HG02852 (cell line): Measurements from ENCODE around the gene NKX6-2.
"Not testable (repeated sequence)": the region's sequence is repeated elsewhere in the genome, so short reads cannot be mapped to it uniquely, and the experiment has no call there.

Source experiments
- ATAC-seq: cut with Tn5 transposase; IDR thresholded peaks from one replicate; pipeline ENCODE4 v1.9.1; 2021; ENCODE audit warnings: mild to moderate bottlenecking, moderate library complexity; ENCODE audit not compliant: unreplicated experiment

The NKX6-2 gene

DNA sequence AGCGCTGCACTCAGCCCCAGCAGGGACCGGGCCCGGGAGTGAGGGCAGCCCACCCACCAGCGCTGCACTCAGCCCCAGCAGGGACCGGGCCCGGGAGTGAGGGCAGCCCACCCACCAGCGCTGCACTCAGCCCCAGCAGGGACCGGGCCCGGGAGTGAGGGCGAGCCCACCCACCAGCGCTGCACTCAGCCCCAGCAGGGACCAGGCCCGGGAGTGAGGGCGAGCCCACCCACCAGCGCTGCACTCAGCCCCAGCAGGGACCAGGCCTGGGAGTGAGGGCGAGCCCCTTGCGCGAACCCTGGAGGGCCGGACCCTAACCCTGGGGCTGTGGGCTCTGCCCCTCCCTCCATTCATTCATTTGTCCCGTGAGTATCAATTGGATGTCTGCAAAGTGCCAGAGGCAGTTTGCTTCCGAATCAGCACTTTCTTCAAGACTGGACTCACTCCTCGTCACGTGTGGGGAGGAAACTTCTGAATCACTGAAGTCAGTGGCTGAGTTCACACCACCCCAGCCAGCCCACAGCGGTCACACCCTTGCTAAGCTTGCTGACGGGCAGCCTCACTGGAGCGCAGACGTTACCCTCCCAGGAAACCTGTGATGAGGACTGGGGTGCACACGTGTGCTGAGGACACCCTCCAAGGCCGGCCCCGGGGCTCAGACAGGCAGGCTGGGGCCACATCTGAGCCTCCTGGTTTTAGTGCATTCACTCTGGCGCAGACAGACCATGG is 42.6 kb downstream of the NKX6-2 start:
- ATAC-seq = not testable (repeated sequence)

DNA sequence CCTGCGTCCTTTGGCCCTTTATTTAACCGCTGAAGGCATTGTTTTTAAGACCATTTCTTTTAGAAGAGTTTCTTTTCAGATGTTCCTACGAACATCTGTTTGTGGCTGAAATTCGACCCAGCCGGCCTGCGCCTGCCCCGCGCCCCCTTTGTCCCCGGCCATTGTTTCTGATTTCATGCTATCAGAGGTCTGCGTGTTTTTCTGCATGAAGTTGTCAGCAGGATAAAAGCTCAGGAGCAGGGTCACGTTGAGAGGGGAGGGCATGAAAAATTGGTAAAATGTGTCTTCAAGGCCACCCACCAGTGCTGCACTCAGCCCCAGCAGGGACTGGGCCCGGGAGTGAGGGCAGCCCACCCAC is 43.1 kb downstream of the NKX6-2 start:
- no peak for ATAC-seq

GRCh38 chr10:132742167-132742836 is 43.6 kb downstream of the NKX6-2 start:
- ATAC-seq = no peak

DNA sequence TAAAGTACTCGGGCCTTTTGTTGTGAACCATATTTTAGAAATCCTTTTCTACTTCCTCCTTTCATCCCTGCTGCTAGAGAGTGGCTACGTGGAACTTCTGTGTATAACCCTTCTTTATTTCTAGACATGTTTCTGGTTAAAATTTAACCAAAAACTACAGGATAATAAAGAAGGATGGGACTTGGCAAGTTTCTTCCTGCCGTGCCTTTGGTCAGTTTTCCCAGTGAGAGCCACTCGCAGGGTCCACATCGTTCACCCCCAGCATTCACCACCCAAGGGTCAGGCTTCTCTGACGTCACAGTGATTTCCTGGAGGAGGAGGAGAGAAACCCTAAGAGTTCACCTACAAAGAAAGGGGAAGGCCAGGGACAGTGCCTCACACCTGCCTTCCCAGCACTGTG is 45.4 kb downstream of the NKX6-2 start:
- ATAC-seq = no peak

DNA sequence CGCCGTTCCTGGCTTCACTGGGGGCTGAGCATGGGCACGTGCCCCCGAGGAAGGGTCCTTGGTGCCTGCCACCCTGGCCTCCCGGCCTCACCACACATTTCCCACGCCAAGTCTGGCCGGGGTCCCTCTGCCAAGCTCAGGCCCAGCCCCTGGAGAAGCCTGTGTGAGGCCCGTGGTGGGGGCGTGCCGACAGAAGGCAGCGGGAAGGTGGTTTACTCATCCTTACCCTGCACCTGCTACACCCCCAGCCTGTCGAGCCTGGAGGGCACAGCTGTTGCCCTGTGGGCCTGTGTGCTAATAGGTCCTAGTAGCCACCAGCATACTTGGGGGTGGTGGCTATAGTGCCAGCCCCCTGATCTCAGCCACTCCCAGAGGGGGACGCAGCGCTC is 46.7 kb downstream of the NKX6-2 start:
- no peak for ATAC-seq

DNA sequence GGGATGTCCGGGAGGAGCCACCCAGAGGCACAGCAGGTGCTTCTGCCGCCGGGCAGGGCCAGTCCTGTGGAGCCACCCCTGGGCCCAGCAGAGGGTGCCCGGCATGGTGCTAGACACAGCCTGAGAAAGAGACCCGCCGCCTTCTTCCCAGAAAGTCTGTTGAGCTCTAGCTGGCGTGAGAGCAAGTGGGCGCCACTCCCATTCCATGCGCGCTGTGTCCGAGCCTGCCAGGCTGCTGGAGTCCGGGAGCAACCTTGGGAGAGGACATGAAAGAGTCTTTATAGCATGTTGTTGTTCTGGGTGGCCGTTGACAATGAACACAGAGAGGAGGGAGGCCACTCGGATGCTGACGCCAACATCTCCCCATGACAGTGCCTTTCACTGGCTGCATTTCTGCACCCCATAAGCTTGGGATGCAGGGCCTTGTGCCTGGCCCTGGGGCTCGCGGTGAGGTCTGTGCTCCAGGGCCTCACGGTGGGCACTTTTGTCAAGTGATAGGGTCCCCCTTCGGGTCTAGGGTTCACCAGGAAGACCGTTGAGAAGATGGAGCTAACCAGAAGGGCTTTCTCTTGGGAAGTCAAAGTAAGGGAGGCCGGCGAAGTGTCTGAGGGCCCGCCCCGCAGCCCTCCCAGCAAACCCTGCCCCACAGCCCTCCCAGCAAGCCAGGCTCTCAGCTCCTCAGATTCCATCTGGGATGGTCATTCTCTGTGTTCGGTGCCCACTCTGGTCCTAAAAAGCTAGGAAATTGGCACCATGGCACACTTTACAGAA is 47.3 kb downstream of the NKX6-2 start:
- ATAC-seq = no peak

GRCh38 chr10:132737390-132738048 is 48.4 kb downstream of the NKX6-2 start:
- ATAC-seq = no peak

GRCh38 chr10:132735923-132736391 is 50.0 kb downstream of the NKX6-2 start:
- ATAC-seq = no peak

DNA sequence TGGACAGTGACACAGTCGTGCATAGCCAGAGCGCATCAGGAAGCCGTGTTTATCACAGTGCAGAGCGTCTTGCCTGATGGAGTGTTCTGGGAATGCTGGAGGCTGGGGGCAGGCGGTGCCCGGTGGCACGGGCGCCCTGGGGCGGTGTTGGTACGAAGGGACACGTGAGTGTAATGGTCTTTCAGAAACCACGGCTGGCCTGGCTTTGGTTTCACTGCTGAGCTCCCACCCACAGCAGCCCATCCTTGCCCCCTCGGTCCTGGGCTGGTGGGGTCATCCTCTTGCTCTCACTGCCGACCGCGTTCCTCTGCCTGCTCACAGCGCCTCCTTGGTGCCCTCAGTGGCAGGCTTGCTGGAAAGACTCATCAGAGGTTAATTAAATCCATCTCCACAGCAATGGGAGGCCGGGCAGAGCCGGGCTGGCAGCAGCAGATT is 50.6 kb downstream of the NKX6-2 start:
- no peak for ATAC-seq

- ATAC-seq = no peak
Observed at GRCh38 chr10:132733926-132734325, 52.0 kb downstream of the NKX6-2 start.
